A673 (cell line): ENCODE data around the gene ZNF664. TPM values are rescaled to one million over a fixed set of nuclear protein-coding genes. Genes with fewer than 3 reads are reported as not detected.

Experiments used
- BruUV-seq: library from RNA; stranded (reverse); fragments of 400-500 nt; replicated peaks from 2 replicates; lab custom pipeline; 2021; lab: Mats Ljungman, UMichigan
- CTCF ChIA-PET: fragments of 300-600 bp; sonication (Branson Sonifier 250); formaldehyde crosslinking; loops from one replicate; lab custom pipeline; 2022; ENCODE audit warnings: antibody characterized with exemption; lab: Charles Lee
- POLR2A ChIA-PET: fragments of 300-600 bp; sonication (Branson Sonifier 250); formaldehyde crosslinking; loops from one replicate; lab custom pipeline; 2022; ENCODE audit warnings: antibody characterized with exemption; ENCODE audit not compliant: low non-redundant PET; lab: Charles Lee
- DNase-seq: peaks from one replicate; pipeline ENCODE4 v3.0.0-alpha.2; 2015; ENCODE audit warnings: low spot score
- H3K27ac ChIP-seq: fragments of 200-600 bp; sonication (generic); 2 replicates; pipeline ENCODE4 v1.5.1; 2016; ENCODE audit warnings: mixed run types, low read depth, mild to moderate bottlenecking, mixed read lengths, antibody characterized with exemption, low read length; ENCODE audit not compliant: poor library complexity, severe bottlenecking
- H3K27me3 ChIP-seq: fragments of 200-600 bp; sonication (generic); replicated peaks from 2 replicates; pipeline ENCODE4 v1.6.1; 2017; ENCODE audit warnings: mixed run types, low read depth, mild to moderate bottlenecking, mixed read lengths, antibody characterized with exemption, low read length; ENCODE audit not compliant: insufficient read depth, poor library complexity
- H3K36me3 ChIP-seq: fragments of 200-600 bp; sonication (generic); 2 replicates; pipeline ENCODE4 v1.6.1; 2016; ENCODE audit warnings: mixed run types, mild to moderate bottlenecking, mixed read lengths, antibody characterized with exemption, low read length; ENCODE audit not compliant: insufficient read depth, poor library complexity, severe bottlenecking
- H3K4me1 ChIP-seq: fragments of 200-600 bp; sonication (generic); 2 replicates; pipeline ENCODE4 v1.6.1; 2017; ENCODE audit warnings: mixed run types, mild to moderate bottlenecking, mixed read lengths, antibody characterized with exemption, low read length; ENCODE audit not compliant: insufficient read depth, poor library complexity, severe bottlenecking
- H3K4me3 ChIP-seq: fragments of 200-600 bp; sonication (generic); 2 replicates; pipeline ENCODE4 v1.5.1; 2016; ENCODE audit warnings: low read depth, mixed run types, mild to moderate bottlenecking, mixed read lengths, low read length; ENCODE audit not compliant: poor library complexity, severe bottlenecking
- H3K9me3 ChIP-seq: fragments of 200-600 bp; sonication (generic); 2 replicates; pipeline ENCODE4 v1.6.1; 2016; ENCODE audit warnings: mixed run types, low read depth, mild to moderate bottlenecking, mixed read lengths, antibody characterized with exemption, low read length; ENCODE audit not compliant: poor library complexity, severe bottlenecking
- CTCF ChIP-seq: fragments of 300-800, 200-600 bp; sonication (generic); conservative IDR thresholded peaks from 2 replicates; pipeline ENCODE4 v1.5.1; 2017; ENCODE audit warnings: low read depth, mild to moderate bottlenecking, antibody characterized with exemption, low read length, moderate library complexity, mixed read lengths
- EZH2 ChIP-seq: fragments of 200-600 bp; sonication (generic); IDR thresholded peaks from 2 replicates; pipeline ENCODE4 v1.6.1; 2017; ENCODE audit warnings: borderline replicate concordance, low read depth, mild to moderate bottlenecking, mixed read lengths, antibody characterized with exemption, low read length; ENCODE audit not compliant: poor library complexity, severe bottlenecking
- intact Hi-C: fragments of 100-400 bp; cut with micrococcal nuclease; formaldehyde crosslinking; loops from one replicate; pipeline ENCODE4 v1.10.0; 2022; ENCODE audit not compliant: unreplicated experiment
- total RNA-seq: library from RNA; stranded (reverse); gene quantifications from 2 replicates; pipeline ENCODE4 v1.2.3, GENCODE V29; 2021

ZNF664 gene
- total RNA-seq, 1 experiment from 2014 or later: 135 TPM

- no peak for DNase-seq
- intact Hi-C loops: loop anchor here (10.0 kb wide), 1 partner anchor 871 kb away; no protein-coding TSS in a partner anchor
- Histone ChIP-seq H3K27me3 (no peaks in the 10 kb centered on the region), H3K9me3 (no peaks in the 10 kb centered on the region), H3K4me1 (peaks cover 10% of the 10 kb centered on the region), H3K36me3 (no peaks in the 10 kb centered on the region), H3K27ac (no peak overlapping the region), H3K4me3 (no peak overlapping the region)
- BruUV-seq: no TSS peak
- POLR2A ChIA-PET: no interaction called here
- CTCF ChIA-PET: no interaction called here
- TF ChIP-seq CTCF (no peak), EZH2 (no peak)
Observed at GRCh38 chr12:124033859-124034258, 60.8 kb downstream of the ZNF664 start.

GRCh38 chr12:124034297-124034696, 61.3 kb downstream of the ZNF664 start:
- BruUV-seq: no TSS peak
- ChIA-PET POLR2A (no interaction called here), CTCF (no interaction called here)
- no peak for TF ChIP-seq CTCF
- no peak for TF ChIP-seq EZH2
- H3K4me1 ChIP-seq: peaks cover 15% of the 10 kb centered on the region
- intact Hi-C loops: loop anchor here (10.0 kb wide), 1 partner anchor 871 kb away; no protein-coding TSS in a partner anchor
- no peaks in the 10 kb centered on the region for H3K27me3 ChIP-seq
- no peak for DNase-seq
- no peak overlapping the region for H3K27ac ChIP-seq
- H3K36me3 ChIP-seq: no peaks in the 10 kb centered on the region
- no peaks in the 10 kb centered on the region for H3K9me3 ChIP-seq
- H3K4me3 ChIP-seq: no peak overlapping the region

GRCh38 chr12:124035163-124035562, 62.1 kb downstream of the ZNF664 start:
- POLR2A ChIA-PET: no interaction called here
- Histone ChIP-seq H3K27me3 (no peaks in the 10 kb centered on the region), H3K27ac (no peak overlapping the region), H3K4me1 (peaks cover 23% of the 10 kb centered on the region), H3K36me3 (no peaks in the 10 kb centered on the region), H3K9me3 (no peaks in the 10 kb centered on the region), H3K4me3 (no peak overlapping the region)
- no TSS peak for BruUV-seq
- no peak for DNase-seq
- CTCF ChIA-PET: interaction anchor here (0.6 kb wide), 2 partner anchors 129 to 710 kb away, joined by 4 read pairs; no protein-coding TSS in a partner anchor
- no peak for TF ChIP-seq EZH2
- no peak for TF ChIP-seq CTCF
- intact Hi-C loops: loop anchor here (10.0 kb wide), 1 partner anchor 870 kb away; no protein-coding TSS in a partner anchor
